Esophagus muscularis mucosa (tissue), 4 donors: ENCODE results near the gene USP16.

Experiments
- EP300 ChIP-seq: sonication (generic); formaldehyde crosslinking; IDR thresholded peaks from one replicate; pipeline ENCODE4 v1.6.1; 2017; ENCODE audit warnings: antibody characterized with exemption
- POLR2A ChIP-seq: fragments of 450-650 bp; IDR thresholded peaks from one replicate; pipeline ENCODE4 v1.6.1; 2017; ENCODE audit warnings: antibody characterized with exemption, moderate library complexity, mild to moderate bottlenecking, low read depth
- POLR2AphosphoS5 ChIP-seq, 2 donors: sonication (generic); formaldehyde crosslinking; IDR thresholded peaks; one replicate each; pipeline ENCODE4 v1.6.1; 2017; ENCODE audit warnings: antibody characterized with exemption in 2 of 2
- TF ChIP-seq, protein P1 (sequence below), 3 experiments: fragments of 200-600 bp in 2 of 3; fragments of 450-650 bp in 1 of 3; sonication (generic) in 2 of 3; IDR thresholded peaks; one replicate each; pipeline ENCODE4 v1.5.1; 2017 to 2019; ENCODE audit warnings: antibody characterized with exemption in 3 of 3, mild to moderate bottlenecking in 2 of 3, moderate library complexity in 1 of 3

- TF ChIP-seq, protein P1, sequence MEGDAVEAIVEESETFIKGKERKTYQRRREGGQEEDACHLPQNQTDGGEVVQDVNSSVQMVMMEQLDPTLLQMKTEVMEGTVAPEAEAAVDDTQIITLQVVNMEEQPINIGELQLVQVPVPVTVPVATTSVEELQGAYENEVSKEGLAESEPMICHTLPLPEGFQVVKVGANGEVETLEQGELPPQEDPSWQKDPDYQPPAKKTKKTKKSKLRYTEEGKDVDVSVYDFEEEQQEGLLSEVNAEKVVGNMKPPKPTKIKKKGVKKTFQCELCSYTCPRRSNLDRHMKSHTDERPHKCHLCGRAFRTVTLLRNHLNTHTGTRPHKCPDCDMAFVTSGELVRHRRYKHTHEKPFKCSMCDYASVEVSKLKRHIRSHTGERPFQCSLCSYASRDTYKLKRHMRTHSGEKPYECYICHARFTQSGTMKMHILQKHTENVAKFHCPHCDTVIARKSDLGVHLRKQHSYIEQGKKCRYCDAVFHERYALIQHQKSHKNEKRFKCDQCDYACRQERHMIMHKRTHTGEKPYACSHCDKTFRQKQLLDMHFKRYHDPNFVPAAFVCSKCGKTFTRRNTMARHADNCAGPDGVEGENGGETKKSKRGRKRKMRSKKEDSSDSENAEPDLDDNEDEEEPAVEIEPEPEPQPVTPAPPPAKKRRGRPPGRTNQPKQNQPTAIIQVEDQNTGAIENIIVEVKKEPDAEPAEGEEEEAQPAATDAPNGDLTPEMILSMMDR (IDR thresholded peaks at IDR 0.05): no peak
- TF ChIP-seq POLR2A: no peak
- no peak for TF ChIP-seq POLR2AphosphoS5 (IDR thresholded peaks at IDR 0.05)
- no peak for TF ChIP-seq EP300
Measured at GRCh38 chr21:29033301-29033700, 8.8 kb downstream of the USP16 start.
